ENCODE measurements around the gene SPACA4. TPM values are rescaled to one million over a fixed set of nuclear protein-coding genes. Genes with fewer than 3 reads are reported as not detected.

The SPACA4 gene
- total RNA-seq, 1 experiment from 2014 or later: not detected

DNA sequence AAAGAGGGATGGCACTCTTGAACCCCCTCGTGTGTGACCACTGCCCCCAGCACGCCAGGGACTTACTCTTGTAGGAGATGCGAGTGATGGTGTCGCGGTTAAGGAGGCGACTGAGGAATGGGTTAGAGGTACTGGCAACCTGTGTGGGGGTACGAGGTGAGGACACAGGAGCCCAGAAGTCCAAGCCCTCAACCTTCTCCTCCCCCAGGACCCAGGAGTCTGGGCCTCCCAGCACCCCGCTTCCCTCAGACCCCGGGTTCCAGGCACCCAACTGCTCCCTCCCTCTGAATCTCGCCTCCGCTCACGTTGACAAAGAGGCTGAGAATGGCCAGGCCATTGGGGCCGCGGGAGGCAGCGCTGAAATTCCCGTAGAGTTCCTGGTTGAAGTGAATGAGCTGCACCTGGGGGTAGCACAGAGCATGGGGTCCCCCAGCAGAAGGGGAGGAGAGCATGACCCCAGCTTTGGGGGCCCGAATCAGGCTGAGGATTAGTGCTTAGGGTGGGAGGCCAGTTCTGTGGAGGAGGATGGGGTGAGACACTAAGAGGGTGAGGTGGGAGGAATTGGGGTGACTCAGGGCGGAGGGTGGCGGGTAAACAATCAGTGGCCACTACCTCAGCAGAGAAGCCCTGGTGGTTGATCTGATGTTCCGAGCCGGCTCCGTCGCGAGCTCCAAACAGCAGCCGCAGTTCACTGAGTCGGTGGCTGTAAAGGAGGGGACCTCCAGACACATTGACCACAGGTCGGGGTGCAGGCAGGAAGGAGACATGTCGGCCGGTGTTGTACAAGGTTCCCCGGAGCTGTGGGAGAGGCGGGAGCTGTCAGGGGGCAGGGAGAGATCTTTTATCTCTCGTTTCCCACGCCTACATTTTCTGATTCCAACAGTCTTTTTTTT, 33.2 kb downstream of the SPACA4 start:
- POLR2A ChIA-PET (ENCODE audit: unreplicated experiment): interaction anchor here (0.5 kb wide), 1 partner anchor 32 kb away, joined by 3 read pairs; no protein-coding TSS in a partner anchor
- Histone ChIP-seq H3K4me3 (peak overlapping the region; percentile 39; the same call in 1 of the 2 replicates), H3K4me2 (peak overlapping the region; percentile 69)

DNA sequence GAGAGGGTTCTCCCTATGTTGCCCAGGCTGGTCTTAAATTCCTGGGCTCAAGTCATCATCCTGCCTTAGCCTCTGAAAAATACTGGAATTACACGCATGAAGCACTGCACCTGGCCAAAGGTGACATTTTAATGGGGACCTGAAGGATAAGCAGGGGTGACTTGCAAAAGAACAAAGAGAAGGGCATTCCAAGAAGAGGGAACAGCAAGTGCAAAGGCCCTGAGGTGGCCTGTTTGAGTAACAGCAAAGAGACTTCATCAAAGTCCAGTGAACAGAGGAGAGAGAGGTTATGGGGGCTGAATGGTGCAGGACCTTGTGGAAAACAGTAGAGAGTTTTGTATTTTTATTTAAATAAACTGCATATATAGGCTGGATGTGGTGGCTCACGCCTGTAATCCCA, 35.3 kb downstream of the SPACA4 start:
- peaks cover 25% of the 10 kb centered on the region for H3F3A ChIP-seq (ENCODE audit: insufficient read depth, low read depth)
- no peak overlapping the region for H3K27ac ChIP-seq
- no peaks in the 10 kb centered on the region for H3K9me3 ChIP-seq (ENCODE audit: insufficient read depth, low read depth)
- H3K36me3 ChIP-seq (ENCODE audit: low read depth): no peaks in the 10 kb centered on the region
- intact Hi-C loops (cut with micrococcal nuclease; ENCODE audit: unreplicated experiment): loop anchor here (10.0 kb wide), 1 partner anchor 353 kb away; the partner anchor contains the start of genes GYS1 and RUVBL2
- H3K4me3 ChIP-seq: no peak overlapping the region
- no peaks in the 10 kb centered on the region for H3K9me2 ChIP-seq (ENCODE audit: insufficient read depth)
- H3K4me2 ChIP-seq: no peak overlapping the region
- BruUV-seq (replicated peaks): no TSS peak
- TF ChIP-seq, protein P1, sequence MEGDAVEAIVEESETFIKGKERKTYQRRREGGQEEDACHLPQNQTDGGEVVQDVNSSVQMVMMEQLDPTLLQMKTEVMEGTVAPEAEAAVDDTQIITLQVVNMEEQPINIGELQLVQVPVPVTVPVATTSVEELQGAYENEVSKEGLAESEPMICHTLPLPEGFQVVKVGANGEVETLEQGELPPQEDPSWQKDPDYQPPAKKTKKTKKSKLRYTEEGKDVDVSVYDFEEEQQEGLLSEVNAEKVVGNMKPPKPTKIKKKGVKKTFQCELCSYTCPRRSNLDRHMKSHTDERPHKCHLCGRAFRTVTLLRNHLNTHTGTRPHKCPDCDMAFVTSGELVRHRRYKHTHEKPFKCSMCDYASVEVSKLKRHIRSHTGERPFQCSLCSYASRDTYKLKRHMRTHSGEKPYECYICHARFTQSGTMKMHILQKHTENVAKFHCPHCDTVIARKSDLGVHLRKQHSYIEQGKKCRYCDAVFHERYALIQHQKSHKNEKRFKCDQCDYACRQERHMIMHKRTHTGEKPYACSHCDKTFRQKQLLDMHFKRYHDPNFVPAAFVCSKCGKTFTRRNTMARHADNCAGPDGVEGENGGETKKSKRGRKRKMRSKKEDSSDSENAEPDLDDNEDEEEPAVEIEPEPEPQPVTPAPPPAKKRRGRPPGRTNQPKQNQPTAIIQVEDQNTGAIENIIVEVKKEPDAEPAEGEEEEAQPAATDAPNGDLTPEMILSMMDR (conservative IDR thresholded peaks at IDR 0.05): no peak
- no peak for TF ChIP-seq EZH2 (IDR thresholded peaks at IDR 0.05; ENCODE audit: low read depth)
- peaks cover 24% of the 10 kb centered on the region for H3K4me1 ChIP-seq (replicated peaks; ENCODE audit: insufficient read depth)
- ChIA-PET CTCF (no interaction called here), POLR2A (ENCODE audit: unreplicated experiment) (no interaction called here)
- no peak for DNase-seq
- no peaks in the 10 kb centered on the region for H3K27me3 ChIP-seq (ENCODE audit: insufficient read depth, low read depth)
- no peaks in the 10 kb centered on the region for H3K79me2 ChIP-seq (ENCODE audit: low read depth)
- H4K20me1 ChIP-seq (ENCODE audit: insufficient read depth): no peaks in the 10 kb centered on the region
- no peak overlapping the region for H2AFZ ChIP-seq

More for the DNA sequence above, 33.2 kb downstream of the SPACA4 start:
- H3K9me2 ChIP-seq (ENCODE audit: insufficient read depth): no peaks in the 10 kb centered on the region
- H3K79me2 ChIP-seq (ENCODE audit: low read depth): peaks cover 11% of the 10 kb centered on the region
- peak overlapping the region; percentile 64; the same call in 1 of the 2 replicates for H2AFZ ChIP-seq
- CTCF ChIA-PET: interaction anchor here (0.5 to 0.6 kb wide), 2 partner anchors 13 to 353 kb away, joined by 3 to 4 read pairs; partner anchors contain the start of gene GYS1
- BruUV-seq (replicated peaks): no TSS peak
- no peaks in the 10 kb centered on the region for H3K27me3 ChIP-seq (ENCODE audit: insufficient read depth, low read depth)
- peak in 1 of 2 experiments; percentile 48 for DNase-seq
- H3K27ac ChIP-seq: no peak overlapping the region
- peaks cover 17% of the 10 kb centered on the region for H3K4me1 ChIP-seq (replicated peaks; ENCODE audit: insufficient read depth)
- no peaks in the 10 kb centered on the region for H3K36me3 ChIP-seq (ENCODE audit: low read depth)
- intact Hi-C loops (cut with micrococcal nuclease; ENCODE audit: unreplicated experiment): loop anchor here (5.0 to 10.0 kb wide), 3 partner anchors 98 to 355 kb away; partner anchors contain the start of genes GYS1 and RUVBL2
- TF ChIP-seq, protein P1 (conservative IDR thresholded peaks at IDR 0.05): no peak
- no peak for TF ChIP-seq EZH2 (IDR thresholded peaks at IDR 0.05; ENCODE audit: low read depth)
- H4K20me1 ChIP-seq (ENCODE audit: insufficient read depth): no peaks in the 10 kb centered on the region
- H3K9me3 ChIP-seq (ENCODE audit: insufficient read depth, low read depth): no peaks in the 10 kb centered on the region
- peaks cover 28% of the 10 kb centered on the region for H3F3A ChIP-seq (ENCODE audit: insufficient read depth, low read depth)

DNA sequence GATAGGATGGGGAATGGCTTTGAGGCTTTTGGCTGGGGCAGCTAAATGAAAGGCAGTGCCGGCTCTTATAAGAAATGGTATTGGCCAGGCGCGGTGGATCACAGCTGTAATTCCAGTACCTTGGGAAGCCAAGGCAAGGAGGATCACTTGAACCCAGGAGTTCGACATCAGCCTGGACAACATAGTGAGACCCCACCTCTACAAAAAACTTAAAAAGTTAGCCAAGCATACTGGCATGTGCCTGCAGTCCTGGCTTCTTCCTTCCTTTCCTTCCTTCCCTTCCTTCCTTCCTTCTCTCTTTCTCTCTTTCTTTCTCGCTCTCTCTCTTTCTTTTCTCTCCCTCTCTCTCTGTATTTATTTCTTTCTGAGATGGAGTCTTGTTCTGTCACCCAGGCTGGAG, 36.3 kb downstream of the SPACA4 start:
- H4K20me1 ChIP-seq (ENCODE audit: insufficient read depth): no peaks in the 10 kb centered on the region
- no peak overlapping the region for H3K4me3 ChIP-seq
- H2AFZ ChIP-seq: no peak overlapping the region
- intact Hi-C loops (cut with micrococcal nuclease; ENCODE audit: unreplicated experiment): loop anchor here (10.0 kb wide), 1 partner anchor 352 kb away; the partner anchor contains the start of genes GYS1 and RUVBL2
- H3K36me3 ChIP-seq (ENCODE audit: low read depth): no peaks in the 10 kb centered on the region
- TF ChIP-seq, protein P1 (conservative IDR thresholded peaks at IDR 0.05): no peak
- no peak for TF ChIP-seq EZH2 (IDR thresholded peaks at IDR 0.05; ENCODE audit: low read depth)
- no TSS peak for BruUV-seq (replicated peaks)
- no peak for DNase-seq
- H3K27ac ChIP-seq: no peak overlapping the region
- H3K79me2 ChIP-seq (ENCODE audit: low read depth): no peaks in the 10 kb centered on the region
- H3K27me3 ChIP-seq (ENCODE audit: insufficient read depth, low read depth): no peaks in the 10 kb centered on the region
- ChIA-PET POLR2A (ENCODE audit: unreplicated experiment) (interaction anchor here (0.6 kb wide), 1 partner anchor 229 kb away, joined by 3 read pairs; no protein-coding TSS in a partner anchor), CTCF (interaction anchor here (0.6 kb wide), 1 partner anchor 184 kb away, joined by 4 read pairs; no protein-coding TSS in a partner anchor)
- no peaks in the 10 kb centered on the region for H3K9me3 ChIP-seq (ENCODE audit: insufficient read depth, low read depth)
- H3F3A ChIP-seq (ENCODE audit: insufficient read depth, low read depth): peaks cover 25% of the 10 kb centered on the region
- no peaks in the 10 kb centered on the region for H3K9me2 ChIP-seq (ENCODE audit: insufficient read depth)
- peaks cover 24% of the 10 kb centered on the region for H3K4me1 ChIP-seq (replicated peaks; ENCODE audit: insufficient read depth)
- no peak overlapping the region for H3K4me2 ChIP-seq
